Testis (tissue), 3 donors: ENCODE measurements around the gene SEC24B. TPM values are rescaled to one million over a fixed set of nuclear protein-coding genes. Genes with fewer than 3 reads are reported as not detected.
"Not testable (repeated sequence)": the region's sequence is repeated elsewhere in the genome, so short reads cannot be mapped to it uniquely, and the experiment has no call there.

Experiments used
- DNase-seq: peaks from one replicate; pipeline ENCODE4 v3.0.0-alpha.2; 2019
- H3K27ac ChIP-seq, 2 donors: fragments of 200-600 bp; sonication (generic); one replicate each; pipeline ENCODE4 v1.5.1; 2019
- H3K27me3 ChIP-seq: fragments of 200-600 bp; sonication (generic); one replicate; pipeline ENCODE4 v1.5.1; 2019
- H3K36me3 ChIP-seq: fragments of 200-600 bp; sonication (generic); one replicate; pipeline ENCODE4 v1.5.1; 2017; ENCODE audit warnings: low read depth; ENCODE audit errors: missing control alignments
- H3K4me1 ChIP-seq: fragments of 200-600 bp; sonication (generic); one replicate; pipeline ENCODE4 v1.5.1; 2019
- H3K4me3 ChIP-seq, 2 donors: fragments of 200-600 bp; sonication (generic); one replicate each; pipeline ENCODE4 v1.5.1; 2017 to 2019
- H3K9me3 ChIP-seq: fragments of 200-600 bp; sonication (generic); one replicate; pipeline ENCODE4 v1.5.1; 2017
- POLR2A ChIP-seq: fragments of 450-650 bp; IDR thresholded peaks from one replicate; pipeline ENCODE4 v1.6.1; 2017; ENCODE audit warnings: antibody characterized with exemption, mild to moderate bottlenecking, moderate library complexity
- WGBS, 2 donors: methylation state at CpG; one replicate each; pipeline ENCODE4 v1.1.5; 2018; 5-methylcytosine and 5-hydroxymethylcytosine counted together
- intact Hi-C: fragments of 100-400 bp; cut with DNase I; formaldehyde crosslinking; loops from one replicate; pipeline ENCODE4 v1.15.1; 2023; ENCODE audit warnings: low total_unique reads
- polyA plus RNA-seq: library from polyadenylated mRNA; stranded (reverse); fragments of 350-450 nt; fragmentation: Illumina TruSeq; extraction: RNeasy Lipid Tissue Mini Kit (QIAGEN cat#74804); gene quantifications from one replicate; pipeline ENCODE4 v1.2.3, GENCODE V29; 2014; ENCODE audit warnings: low read depth, low replicate concordance; ENCODE audit not compliant: insufficient read depth
- total RNA-seq, 2 donors: library from RNA; depleted of rRNA; stranded (reverse); fragments of >200 nt; gene quantifications; one replicate each; pipeline ENCODE4 v1.2.3, GENCODE V29; 2016
- TF ChIP-seq, protein P1 (sequence below), 3 experiments: fragments of 450-650 bp in 2 of 3; fragments of 200-600 bp in 1 of 3; sonication (generic) in 1 of 3; IDR thresholded peaks; one replicate each; pipeline ENCODE4 v1.5.1; 2016 to 2019; ENCODE audit warnings: antibody characterized with exemption in 3 of 3, mild to moderate bottlenecking in 2 of 3, moderate library complexity in 1 of 3

SEC24B gene
- total and polyA plus RNA-seq, 3 donors from 2014 or later, result 22.7 to 38.6 (median 36.0) TPM

DNA sequence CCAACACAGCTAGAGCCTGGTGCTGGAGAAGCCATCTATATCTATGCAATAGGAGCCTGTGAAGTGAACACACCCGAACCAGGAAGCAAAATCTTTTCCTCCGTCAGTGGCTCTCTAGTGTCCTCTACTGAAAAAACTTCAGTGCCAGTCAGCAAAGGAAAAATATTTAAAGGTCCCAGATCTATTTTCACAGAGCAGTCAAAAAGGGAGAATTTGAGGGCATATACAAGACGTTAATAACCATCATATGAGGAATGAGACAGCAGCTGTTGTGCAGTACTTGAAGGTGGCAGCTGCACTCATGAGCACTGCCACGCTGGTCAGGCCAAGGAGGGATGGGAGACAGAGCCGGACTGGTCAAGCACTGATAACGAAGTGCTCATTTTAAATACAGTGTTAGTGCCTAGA is 140.8 kb downstream of the SEC24B start:
- Histone ChIP-seq H3K27me3 (no peaks in the 10 kb centered on the region), H3K4me3 (no peak overlapping the region), H3K9me3 (no peaks in the 10 kb centered on the region), H3K36me3 (no peaks in the 10 kb centered on the region), H3K27ac (no peak overlapping the region), H3K4me1 (no peaks in the 10 kb centered on the region)
- DNase-seq, result no peak
- intact Hi-C loops, result no loop called here
- 77 to 79% methylated on average over 6 of the region's 6 CpGs for WGBS, 2 donors
- TF ChIP-seq, protein P1, sequence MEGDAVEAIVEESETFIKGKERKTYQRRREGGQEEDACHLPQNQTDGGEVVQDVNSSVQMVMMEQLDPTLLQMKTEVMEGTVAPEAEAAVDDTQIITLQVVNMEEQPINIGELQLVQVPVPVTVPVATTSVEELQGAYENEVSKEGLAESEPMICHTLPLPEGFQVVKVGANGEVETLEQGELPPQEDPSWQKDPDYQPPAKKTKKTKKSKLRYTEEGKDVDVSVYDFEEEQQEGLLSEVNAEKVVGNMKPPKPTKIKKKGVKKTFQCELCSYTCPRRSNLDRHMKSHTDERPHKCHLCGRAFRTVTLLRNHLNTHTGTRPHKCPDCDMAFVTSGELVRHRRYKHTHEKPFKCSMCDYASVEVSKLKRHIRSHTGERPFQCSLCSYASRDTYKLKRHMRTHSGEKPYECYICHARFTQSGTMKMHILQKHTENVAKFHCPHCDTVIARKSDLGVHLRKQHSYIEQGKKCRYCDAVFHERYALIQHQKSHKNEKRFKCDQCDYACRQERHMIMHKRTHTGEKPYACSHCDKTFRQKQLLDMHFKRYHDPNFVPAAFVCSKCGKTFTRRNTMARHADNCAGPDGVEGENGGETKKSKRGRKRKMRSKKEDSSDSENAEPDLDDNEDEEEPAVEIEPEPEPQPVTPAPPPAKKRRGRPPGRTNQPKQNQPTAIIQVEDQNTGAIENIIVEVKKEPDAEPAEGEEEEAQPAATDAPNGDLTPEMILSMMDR (IDR thresholded peaks at IDR 0.05), result no peak
- TF ChIP-seq POLR2A, result no peak

DNA sequence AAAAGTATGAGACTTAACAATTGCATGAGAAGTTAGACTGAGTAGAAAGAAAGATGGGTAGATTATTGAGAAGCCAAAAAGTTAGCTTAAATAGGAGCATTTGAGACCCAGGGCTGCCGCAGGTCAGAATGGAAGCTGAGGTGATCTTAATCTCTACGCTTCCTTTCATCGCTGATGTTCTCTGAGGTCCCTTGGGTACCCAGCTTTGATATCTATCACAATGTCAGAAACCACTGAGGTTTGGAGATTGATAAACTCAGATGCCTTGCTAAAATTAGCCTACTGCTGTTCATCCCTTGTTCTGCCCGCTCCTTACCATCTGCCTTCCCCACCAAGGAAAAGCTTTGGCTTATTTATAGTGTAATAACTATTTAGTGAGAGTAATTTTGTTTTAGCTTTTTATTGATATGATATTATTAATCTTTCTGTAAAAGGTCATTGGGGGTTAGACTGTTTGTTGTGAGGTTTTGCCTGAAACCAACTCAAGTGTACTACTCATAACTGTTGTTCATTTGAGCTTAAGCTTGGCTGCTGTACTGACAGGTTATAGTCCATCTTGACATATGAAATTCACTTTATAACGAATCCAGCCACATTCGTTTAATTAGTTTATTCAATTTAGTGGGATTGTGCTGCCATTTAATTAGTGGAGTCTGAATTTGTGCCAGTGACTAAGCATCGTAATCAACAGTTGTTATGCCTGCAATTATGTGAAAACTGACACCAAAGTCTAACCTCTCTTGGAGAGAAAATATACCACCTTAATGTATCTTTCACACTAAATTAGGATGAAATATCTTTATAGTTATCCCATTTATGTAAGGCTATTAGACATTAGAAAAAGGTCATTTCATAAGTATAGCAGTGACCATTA is 141.6 kb downstream of the SEC24B start:
- no peak for DNase-seq
- intact Hi-C loops, result no loop called here
- H3K4me1 ChIP-seq, result no peaks in the 10 kb centered on the region
- 87 to 91% methylated on average over 7 of the region's 7 CpGs for WGBS, 2 donors
- H3K9me3 ChIP-seq, result no peaks in the 10 kb centered on the region
- no peaks in the 10 kb centered on the region for H3K36me3 ChIP-seq
- H3K4me3 ChIP-seq, result no peak overlapping the region
- no peaks in the 10 kb centered on the region for H3K27me3 ChIP-seq
- no peak overlapping the region for H3K27ac ChIP-seq
- TF ChIP-seq, protein P1 (IDR thresholded peaks at IDR 0.05), result no peak
- no peak for TF ChIP-seq POLR2A

DNA sequence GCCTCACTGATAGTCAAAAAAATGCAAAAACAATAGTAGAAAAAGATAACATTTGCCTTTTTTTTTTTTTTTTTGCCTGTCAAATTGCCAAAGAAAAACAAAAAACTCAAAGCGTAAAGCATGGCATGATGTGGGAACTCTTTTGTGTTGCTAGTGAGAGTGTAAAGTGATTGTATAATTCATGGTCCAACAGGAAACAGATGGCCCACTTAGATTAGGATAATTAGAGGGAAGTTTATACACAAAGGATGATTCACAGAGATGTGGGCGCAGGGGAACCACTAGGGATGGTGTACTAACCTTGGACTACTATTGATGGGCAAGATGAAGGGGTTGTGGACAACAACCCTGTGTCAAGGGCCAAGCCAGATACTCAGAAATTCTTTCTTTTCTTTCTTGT is 142.8 kb downstream of the SEC24B start:
- no peaks in the 10 kb centered on the region for H3K36me3 ChIP-seq
- H3K4me3 ChIP-seq, result no peak overlapping the region
- H3K4me1 ChIP-seq, result no peaks in the 10 kb centered on the region
- H3K27ac ChIP-seq, result no peak overlapping the region
- no peak for TF ChIP-seq POLR2A
- TF ChIP-seq, protein P1 (IDR thresholded peaks at IDR 0.05), result no peak
- no peaks in the 10 kb centered on the region for H3K9me3 ChIP-seq
- no peak for DNase-seq
- no peaks in the 10 kb centered on the region for H3K27me3 ChIP-seq
- 85% methylated on average over 2 of the region's 2 CpGs for WGBS, 2 donors
- intact Hi-C loops, result no loop called here

GRCh38 chr4:109578846-109579245 is 145.2 kb downstream of the SEC24B start:
- intact Hi-C loops, result no loop called here
- no peaks in the 10 kb centered on the region for H3K36me3 ChIP-seq
- no peak overlapping the region for H3K4me3 ChIP-seq
- 91% methylated on average over 3 of the region's 3 CpGs for WGBS, 2 donors
- no peak for TF ChIP-seq POLR2A
- TF ChIP-seq, protein P1 (IDR thresholded peaks at IDR 0.05), result no peak
- H3K4me1 ChIP-seq, result no peaks in the 10 kb centered on the region
- no peaks in the 10 kb centered on the region for H3K9me3 ChIP-seq
- no peak for DNase-seq
- H3K27ac ChIP-seq, result no peak overlapping the region
- H3K27me3 ChIP-seq, result no peaks in the 10 kb centered on the region

DNA sequence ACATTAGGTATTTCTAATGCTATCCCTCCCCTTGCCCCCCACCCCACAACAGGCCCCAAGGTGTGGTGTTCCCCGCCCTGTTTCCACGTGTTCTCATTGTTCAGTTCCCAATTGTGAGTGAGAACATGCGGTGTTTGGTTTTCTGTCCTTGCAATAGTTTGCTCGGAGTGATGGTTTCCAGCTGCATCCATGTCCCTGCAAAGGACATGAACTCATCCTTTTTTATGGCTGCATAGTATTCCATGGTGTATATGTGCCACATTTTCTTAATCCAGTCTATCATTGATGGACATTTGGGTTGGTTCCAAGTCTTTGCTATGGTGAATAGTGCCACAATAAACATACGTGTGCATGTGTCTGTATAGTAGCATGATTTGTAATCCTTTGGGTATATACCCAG is 146.4 kb downstream of the SEC24B start:
- H3K9me3 ChIP-seq, H3K27ac ChIP-seq, H3K36me3 ChIP-seq, H3K4me1 ChIP-seq, H3K4me3 ChIP-seq, H3K27me3 ChIP-seq, DNase-seq, intact Hi-C loops: not testable (repeated sequence)
- 97 to 98% methylated on average over 5 of the region's 5 CpGs for WGBS, 2 donors
